ENCODE measurements around the gene TMEM250.

Gene TMEM250, protein sequence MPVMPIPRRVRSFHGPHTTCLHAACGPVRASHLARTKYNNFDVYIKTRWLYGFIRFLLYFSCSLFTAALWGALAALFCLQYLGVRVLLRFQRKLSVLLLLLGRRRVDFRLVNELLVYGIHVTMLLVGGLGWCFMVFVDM

GRCh38 chr9:136118320-136119060, at the start of gene TMEM250:
Gene TMEM250 (minus strand): TSS chr9:136118875. CDS start chr9:136116900, 1,975 bp downstream.
- Histone ChIP-seq H3K27me3 (ENCODE audit: control insufficient read depth, insufficient read depth, low read length) (no peaks in the 10 kb centered on the region), H3K9me3 (ENCODE audit: control insufficient read depth, insufficient read depth, low read length) (no peaks in the 10 kb centered on the region), H3K4me3 (ENCODE audit: low read depth, low read length) (peak within 1 kb of the TSS; percentile 58), H3K9ac (ENCODE audit: low read depth, low read length) (peak within 1 kb of the TSS; percentile 70), H3K4me1 (ENCODE audit: control insufficient read depth, insufficient read depth, low read length) (no peaks in the 10 kb centered on the region), H3K36me3 (ENCODE audit: control insufficient read depth, insufficient read depth, low read length) (peaks cover 9% of the 10 kb centered on the region)

DNA sequence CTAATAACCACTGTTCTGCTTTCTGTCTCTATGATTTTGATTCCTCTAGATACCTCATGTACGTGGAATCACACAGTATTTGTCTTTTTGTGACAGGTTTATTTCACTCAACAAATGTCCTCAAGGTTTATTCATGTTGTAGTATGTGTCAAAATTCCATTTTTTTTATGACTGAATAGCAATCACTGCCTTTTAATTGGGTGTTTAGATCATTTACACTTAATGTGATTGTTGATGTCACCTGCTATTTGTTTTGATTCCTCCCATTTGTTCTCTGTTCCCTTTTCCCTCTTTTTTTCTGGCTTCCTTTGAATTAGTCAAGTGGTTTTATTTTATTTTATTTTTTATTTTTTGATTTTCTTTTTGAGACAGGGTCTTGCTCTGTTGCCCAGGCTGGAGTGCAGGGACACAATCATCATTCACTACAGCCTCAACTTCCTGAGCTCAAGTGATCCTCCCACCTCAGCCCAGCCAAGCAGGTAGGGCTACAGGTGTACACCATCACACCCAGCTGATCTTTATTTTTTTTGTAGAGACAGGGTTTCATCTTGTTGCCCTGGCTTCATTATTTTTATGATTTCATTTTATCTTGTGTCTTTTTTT, 44.7 kb upstream of the TMEM250 start:
- no peaks in the 10 kb centered on the region for H3K27me3 ChIP-seq (ENCODE audit: control insufficient read depth, insufficient read depth, low read length)
- H3K4me3 ChIP-seq (ENCODE audit: low read depth, low read length) = no peak overlapping the region
- no peaks in the 10 kb centered on the region for H3K36me3 ChIP-seq (ENCODE audit: control insufficient read depth, insufficient read depth, low read length)
- H3K9me3 ChIP-seq (ENCODE audit: control insufficient read depth, insufficient read depth, low read length) = no peaks in the 10 kb centered on the region
- H3K9ac ChIP-seq (ENCODE audit: low read depth, low read length) = no peak overlapping the region
- no peaks in the 10 kb centered on the region for H3K4me1 ChIP-seq (ENCODE audit: control insufficient read depth, insufficient read depth, low read length)

GRCh38 chr9:136160995-136161610, 42.4 kb upstream of the TMEM250 start:
- Histone ChIP-seq H3K36me3 (ENCODE audit: control insufficient read depth, insufficient read depth, low read length) (no peaks in the 10 kb centered on the region), H3K4me3 (ENCODE audit: low read depth, low read length) (no peak overlapping the region), H3K27me3 (ENCODE audit: control insufficient read depth, insufficient read depth, low read length) (no peaks in the 10 kb centered on the region), H3K9me3 (ENCODE audit: control insufficient read depth, insufficient read depth, low read length) (no peaks in the 10 kb centered on the region), H3K9ac (ENCODE audit: low read depth, low read length) (no peak overlapping the region), H3K4me1 (ENCODE audit: control insufficient read depth, insufficient read depth, low read length) (no peaks in the 10 kb centered on the region)

DNA sequence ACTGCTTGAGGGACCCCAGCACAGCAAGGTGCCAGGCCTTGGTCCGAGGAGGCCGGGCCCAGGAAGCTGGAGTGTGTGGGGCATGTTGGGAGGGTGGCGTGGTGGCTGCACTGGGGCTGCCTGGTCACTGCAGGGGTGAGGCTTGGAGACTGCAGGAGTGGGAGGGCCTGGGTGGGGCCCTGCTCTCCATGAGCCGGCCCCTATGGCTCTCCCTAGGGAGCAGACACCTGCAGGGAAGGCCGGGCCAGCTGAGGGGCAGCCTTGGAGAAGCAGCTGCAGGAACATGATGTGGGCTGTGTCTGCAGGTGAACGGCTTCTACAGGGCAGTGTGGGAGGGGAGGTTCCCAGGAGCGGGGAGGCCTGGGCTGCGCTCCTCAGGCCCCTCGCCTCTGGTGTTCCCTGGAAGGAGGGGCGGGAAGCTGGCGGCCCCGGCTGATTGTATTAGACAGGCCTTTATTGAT, 41.7 kb upstream of the TMEM250 start:
- no peaks in the 10 kb centered on the region for H3K36me3 ChIP-seq (ENCODE audit: control insufficient read depth, insufficient read depth, low read length)
- no peaks in the 10 kb centered on the region for H3K27me3 ChIP-seq (ENCODE audit: control insufficient read depth, insufficient read depth, low read length)
- no peak overlapping the region for H3K9ac ChIP-seq (ENCODE audit: low read depth, low read length)
- no peaks in the 10 kb centered on the region for H3K9me3 ChIP-seq (ENCODE audit: control insufficient read depth, insufficient read depth, low read length)
- H3K4me3 ChIP-seq (ENCODE audit: low read depth, low read length) = no peak overlapping the region
- H3K4me1 ChIP-seq (ENCODE audit: control insufficient read depth, insufficient read depth, low read length) = no peaks in the 10 kb centered on the region

- no peaks in the 10 kb centered on the region for H3K4me1 ChIP-seq (ENCODE audit: control insufficient read depth, insufficient read depth, low read length)
- H3K27me3 ChIP-seq (ENCODE audit: control insufficient read depth, insufficient read depth, low read length) = no peaks in the 10 kb centered on the region
- H3K9ac ChIP-seq (ENCODE audit: low read depth, low read length) = no peak overlapping the region
These were observed 41.2 kb upstream of the TMEM250 start for GRCh38 chr9:136159851-136160250.

DNA sequence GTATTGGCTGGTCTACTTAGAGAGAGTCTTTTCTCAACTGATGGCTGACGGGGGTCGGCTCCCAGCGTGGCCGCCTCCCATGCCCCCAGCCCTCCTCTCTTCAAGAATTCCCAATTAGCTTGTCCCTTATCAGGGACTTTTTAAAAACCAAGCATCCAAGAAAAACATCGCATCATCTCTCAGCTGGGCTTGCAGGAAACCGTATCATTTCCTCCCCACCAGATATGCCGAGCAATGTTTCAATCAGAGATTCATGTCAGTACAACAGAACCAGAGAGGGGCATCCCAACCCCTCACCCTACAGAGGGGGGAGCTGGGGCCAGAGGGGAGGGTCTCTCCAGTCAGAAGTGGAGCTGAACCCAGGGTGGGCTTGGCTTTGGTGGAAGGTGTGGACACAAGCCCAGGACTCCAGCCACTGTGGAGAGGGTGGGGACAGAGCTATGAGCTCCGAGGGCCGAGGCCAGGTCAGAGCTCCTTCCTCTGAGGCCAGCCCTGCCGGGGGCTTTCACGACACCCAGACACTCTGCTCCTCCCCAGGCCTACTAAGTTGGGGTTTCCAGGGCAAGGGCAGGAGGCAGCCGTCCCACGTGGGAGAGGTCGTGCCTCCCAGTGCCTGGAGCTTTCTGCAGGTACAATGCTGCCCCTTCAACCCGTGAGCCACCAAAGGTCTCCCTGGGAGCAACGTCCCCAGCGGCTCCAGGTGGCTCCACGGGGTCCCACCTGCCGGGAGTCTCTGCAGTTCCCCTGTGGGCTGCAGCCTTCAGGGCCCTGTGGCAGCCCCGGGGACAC, 39.0 kb upstream of the TMEM250 start:
- no peak overlapping the region for H3K4me3 ChIP-seq (ENCODE audit: low read depth, low read length)
- no peaks in the 10 kb centered on the region for H3K27me3 ChIP-seq (ENCODE audit: control insufficient read depth, insufficient read depth, low read length)
- no peaks in the 10 kb centered on the region for H3K36me3 ChIP-seq (ENCODE audit: control insufficient read depth, insufficient read depth, low read length)
- no peak overlapping the region for H3K9ac ChIP-seq (ENCODE audit: low read depth, low read length)
- H3K9me3 ChIP-seq (ENCODE audit: control insufficient read depth, insufficient read depth, low read length) = no peaks in the 10 kb centered on the region
- H3K4me1 ChIP-seq (ENCODE audit: control insufficient read depth, insufficient read depth, low read length) = no peaks in the 10 kb centered on the region

More at GRCh38 chr9:136159851-136160250, 41.2 kb upstream of the TMEM250 start:
- Histone ChIP-seq H3K4me3 (ENCODE audit: low read depth, low read length) (no peak overlapping the region), H3K36me3 (ENCODE audit: control insufficient read depth, insufficient read depth, low read length) (no peaks in the 10 kb centered on the region), H3K9me3 (ENCODE audit: control insufficient read depth, insufficient read depth, low read length) (no peaks in the 10 kb centered on the region)

GRCh38 chr9:136156209-136157120, 37.8 kb upstream of the TMEM250 start:
- H3K4me3 ChIP-seq (ENCODE audit: low read depth, low read length) = no peak overlapping the region

DNA sequence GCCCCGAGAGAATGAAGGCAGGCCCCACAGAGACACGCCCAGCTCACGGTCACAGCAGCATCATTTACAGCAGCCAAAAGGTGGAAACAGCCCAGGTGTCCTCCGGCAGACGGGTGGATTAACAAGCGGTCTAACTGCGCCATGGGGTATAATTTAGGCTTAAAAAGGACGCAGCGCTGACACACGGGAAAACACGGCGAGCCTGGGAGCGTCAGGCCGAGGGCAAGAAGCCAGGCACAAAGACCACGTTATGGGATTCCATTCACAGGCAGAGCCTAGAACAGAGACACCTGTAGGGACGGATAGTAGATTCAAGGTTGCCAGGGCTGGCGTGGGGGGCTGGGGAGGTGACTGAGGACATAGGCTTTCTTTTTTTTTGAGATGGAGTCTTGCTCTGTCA, 36.9 kb upstream of the TMEM250 start:
- Histone ChIP-seq H3K9ac (ENCODE audit: low read depth, low read length) (no peak overlapping the region), H3K4me1 (ENCODE audit: control insufficient read depth, insufficient read depth, low read length) (peaks cover 4% of the 10 kb centered on the region), H3K4me3 (ENCODE audit: low read depth, low read length) (no peak overlapping the region), H3K27me3 (ENCODE audit: control insufficient read depth, insufficient read depth, low read length) (no peaks in the 10 kb centered on the region), H3K36me3 (ENCODE audit: control insufficient read depth, insufficient read depth, low read length) (no peaks in the 10 kb centered on the region), H3K9me3 (ENCODE audit: control insufficient read depth, insufficient read depth, low read length) (no peaks in the 10 kb centered on the region)

More at GRCh38 chr9:136156209-136157120, 37.8 kb upstream of the TMEM250 start:
- H3K36me3 ChIP-seq (ENCODE audit: control insufficient read depth, insufficient read depth, low read length) = no peaks in the 10 kb centered on the region
- no peaks in the 10 kb centered on the region for H3K27me3 ChIP-seq (ENCODE audit: control insufficient read depth, insufficient read depth, low read length)
- H3K9ac ChIP-seq (ENCODE audit: low read depth, low read length) = no peak overlapping the region
- H3K9me3 ChIP-seq (ENCODE audit: control insufficient read depth, insufficient read depth, low read length) = no peaks in the 10 kb centered on the region
- peaks cover 2% of the 10 kb centered on the region for H3K4me1 ChIP-seq (ENCODE audit: control insufficient read depth, insufficient read depth, low read length)

GRCh38 chr9:136154943-136155342, 36.3 kb upstream of the TMEM250 start:
- Histone ChIP-seq H3K27me3 (ENCODE audit: control insufficient read depth, insufficient read depth, low read length) (peaks cover 5% of the 10 kb centered on the region), H3K4me3 (ENCODE audit: low read depth, low read length) (no peak overlapping the region), H3K9ac (ENCODE audit: low read depth, low read length) (no peak overlapping the region)

GRCh38 chr9:136153381-136154065, 34.8 kb upstream of the TMEM250 start:
- Histone ChIP-seq H3K36me3 (ENCODE audit: control insufficient read depth, insufficient read depth, low read length) (no peaks in the 10 kb centered on the region), H3K4me3 (ENCODE audit: low read depth, low read length) (no peak overlapping the region), H3K9me3 (ENCODE audit: control insufficient read depth, insufficient read depth, low read length) (no peaks in the 10 kb centered on the region), H3K9ac (ENCODE audit: low read depth, low read length) (no peak overlapping the region), H3K4me1 (ENCODE audit: control insufficient read depth, insufficient read depth, low read length) (peaks cover 4% of the 10 kb centered on the region), H3K27me3 (ENCODE audit: control insufficient read depth, insufficient read depth, low read length) (peaks cover 5% of the 10 kb centered on the region)

More at GRCh38 chr9:136154943-136155342, 36.3 kb upstream of the TMEM250 start:
- Histone ChIP-seq H3K36me3 (ENCODE audit: control insufficient read depth, insufficient read depth, low read length) (no peaks in the 10 kb centered on the region), H3K4me1 (ENCODE audit: control insufficient read depth, insufficient read depth, low read length) (peaks cover 4% of the 10 kb centered on the region), H3K9me3 (ENCODE audit: control insufficient read depth, insufficient read depth, low read length) (no peaks in the 10 kb centered on the region)

Measured in iPS-15b (cell line).